Loucy (cell line): ENCODE measurements around the gene ATP8A2.

ENCODE experiments used
- H2AFZ ChIP-seq: fragments of 200-600 bp; sonication (generic); 2 replicates; pipeline ENCODE4 v1.6.0; 2016; ENCODE audit warnings: antibody characterized with exemption, mild to moderate bottlenecking, low read length, moderate library complexity
- H3F3A ChIP-seq: fragments of 200-600 bp; 2 replicates; pipeline ENCODE4 v1.6.0; 2016; ENCODE audit warnings: antibody characterized with exemption, low read depth, mild to moderate bottlenecking
- H3K27me3 ChIP-seq: fragments of 200-600 bp; sonication (generic); 2 replicates; pipeline ENCODE4 v1.6.1; 2014; ENCODE audit warnings: low read length, mild to moderate bottlenecking; ENCODE audit not compliant: insufficient read depth, poor library complexity, severe bottlenecking
- H3K36me3 ChIP-seq: fragments of 200-600 bp; sonication (generic); 2 replicates; pipeline ENCODE4 v1.6.1; 2016; ENCODE audit warnings: low read length; ENCODE audit not compliant: insufficient read depth
- H3K4me1 ChIP-seq: fragments of 200-600 bp; sonication (generic); 2 replicates; pipeline ENCODE4 v1.5.1; 2014; ENCODE audit warnings: low read length, mild to moderate bottlenecking; ENCODE audit not compliant: insufficient read depth, poor library complexity, severe bottlenecking
- H3K4me2 ChIP-seq: fragments of 200-600 bp; sonication (generic); 2 replicates; pipeline ENCODE4 v1.6.0; 2014; ENCODE audit warnings: antibody characterized with exemption, low read length, low read depth, mild to moderate bottlenecking; ENCODE audit not compliant: poor library complexity, severe bottlenecking
- H3K4me3 ChIP-seq: fragments of 200-600 bp; sonication (generic); 2 replicates; pipeline ENCODE4 v1.5.1; 2014; ENCODE audit warnings: low read length, mild to moderate bottlenecking, mixed read lengths; ENCODE audit not compliant: poor library complexity, severe bottlenecking
- H3K79me2 ChIP-seq: fragments of 200-600 bp; sonication (generic); 2 replicates; pipeline ENCODE4 v1.6.1; 2014; ENCODE audit warnings: low read length; ENCODE audit not compliant: insufficient read depth
- H3K9ac ChIP-seq: fragments of 200-600 bp; sonication (generic); 2 replicates; pipeline ENCODE4 v1.6.0; 2014; ENCODE audit warnings: mild to moderate bottlenecking, low read depth, low read length, moderate library complexity; ENCODE audit not compliant: poor library complexity, severe bottlenecking
- H3K9me2 ChIP-seq: fragments of 200-600 bp; sonication (generic); replicated peaks from 2 replicates; pipeline ENCODE4 v1.6.1; 2016; ENCODE audit warnings: low read depth, low read length, mixed read lengths
- H3K9me3 ChIP-seq: fragments of 200-600 bp; sonication (generic); 2 replicates; pipeline ENCODE4 v1.6.1; 2014; ENCODE audit warnings: mild to moderate bottlenecking, antibody characterized with exemption, low read length, low read depth; ENCODE audit not compliant: insufficient read depth
- H4K20me1 ChIP-seq: fragments of 200-600 bp; sonication (generic); 2 replicates; pipeline ENCODE4 v1.6.0; 2014; ENCODE audit warnings: antibody characterized with exemption, low read length, mild to moderate bottlenecking; ENCODE audit not compliant: insufficient read depth, poor library complexity, severe bottlenecking
- CTCF ChIP-seq: fragments of 200-600 bp; sonication (generic); conservative IDR thresholded peaks from 2 replicates; pipeline ENCODE4 v1.5.1; 2014; ENCODE audit warnings: mild to moderate bottlenecking, antibody characterized with exemption, low read length
- EZH2phosphoT487 ChIP-seq: fragments of 200-600 bp; IDR thresholded peaks from 2 replicates; pipeline ENCODE4 v1.6.1; 2018; ENCODE audit warnings: antibody characterized with exemption, mild to moderate bottlenecking, moderate library complexity, borderline replicate concordance

Gene ATP8A2

DNA sequence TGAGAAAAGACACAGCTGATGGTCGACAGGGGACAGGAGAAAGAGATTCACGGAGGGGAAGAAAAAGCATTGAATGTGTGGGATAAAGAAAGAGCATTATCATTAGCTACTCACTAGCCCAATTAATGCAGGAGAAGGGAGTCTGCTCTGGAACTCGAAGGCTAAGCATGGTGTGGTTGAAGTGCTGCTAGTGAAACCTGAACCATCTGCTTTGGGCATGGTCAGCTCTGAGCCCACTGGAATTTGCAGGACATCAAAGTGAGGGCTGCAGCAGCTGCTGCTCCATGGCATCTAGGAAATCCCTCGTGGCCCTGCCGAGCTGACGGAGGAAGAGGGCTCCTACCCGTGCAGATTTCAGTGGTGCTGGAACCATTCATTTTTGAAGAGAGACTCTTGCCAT is 320.3 kb downstream of the ATP8A2 start:
- TF ChIP-seq EZH2phosphoT487 (no peak), CTCF (no peak)
- Histone ChIP-seq H3K36me3 (no peaks in the 10 kb centered on the region), H3K79me2 (no peaks in the 10 kb centered on the region), H3F3A (no peaks in the 10 kb centered on the region), H3K9me2 (no peaks in the 10 kb centered on the region), H3K27me3 (no peaks in the 10 kb centered on the region), H3K4me3 (no peak overlapping the region), H3K9me3 (no peaks in the 10 kb centered on the region), H3K9ac (no peak overlapping the region), H3K4me1 (peaks cover 8% of the 10 kb centered on the region), H4K20me1 (no peaks in the 10 kb centered on the region), H2AFZ (no peak overlapping the region), H3K4me2 (no peak overlapping the region)

DNA sequence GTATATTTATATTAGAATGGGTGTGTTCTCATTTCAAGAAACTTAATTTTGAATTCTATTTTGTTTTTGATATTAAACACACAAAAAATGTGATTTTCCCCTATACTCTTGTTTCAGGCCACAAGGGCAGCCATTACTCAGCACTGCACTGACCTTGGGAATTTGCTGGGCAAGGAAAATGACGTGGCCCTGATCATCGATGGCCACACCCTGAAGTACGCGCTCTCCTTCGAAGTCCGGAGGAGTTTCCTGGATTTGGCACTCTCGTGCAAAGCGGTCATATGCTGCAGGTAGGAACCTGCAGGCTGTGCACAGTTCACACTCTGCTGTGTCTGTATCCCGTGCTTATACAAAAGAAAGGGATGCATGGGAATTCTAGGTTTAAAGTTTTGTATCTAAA is 327.3 kb downstream of the ATP8A2 start:
- no peaks in the 10 kb centered on the region for H3K9me2 ChIP-seq

GRCh38 chr13:25699600-25699999 is 327.8 kb downstream of the ATP8A2 start:
- Histone ChIP-seq H2AFZ (0 out of 2 replicates have a peak overlapping the region, but pooled peaks have one; percentile 2), H3K4me1 (peaks cover 13% of the 10 kb centered on the region), H3K9me3 (no peaks in the 10 kb centered on the region), H3K27me3 (no peaks in the 10 kb centered on the region), H3K36me3 (no peaks in the 10 kb centered on the region), H3K4me2 (peak overlapping the region; percentile 37), H3K79me2 (no peaks in the 10 kb centered on the region), H3K9me2 (no peaks in the 10 kb centered on the region), H3K4me3 (no peak overlapping the region), H4K20me1 (no peaks in the 10 kb centered on the region), H3F3A (no peaks in the 10 kb centered on the region), H3K9ac (no peak overlapping the region)
- TF ChIP-seq CTCF: no peak
- TF ChIP-seq EZH2phosphoT487: no peak

More for the DNA sequence above, 327.3 kb downstream of the ATP8A2 start:
- 0 out of 2 replicates have a peak overlapping the region, but pooled peaks have one; percentile 2 for H2AFZ ChIP-seq
- no peak overlapping the region for H3K4me3 ChIP-seq
- no peaks in the 10 kb centered on the region for H3F3A ChIP-seq
- H3K36me3 ChIP-seq: no peaks in the 10 kb centered on the region
- no peaks in the 10 kb centered on the region for H3K79me2 ChIP-seq
- H3K4me2 ChIP-seq: peak overlapping the region; percentile 37
- no peaks in the 10 kb centered on the region for H3K27me3 ChIP-seq
- TF ChIP-seq CTCF: no peak
- TF ChIP-seq EZH2phosphoT487: no peak
- H3K9me3 ChIP-seq: no peaks in the 10 kb centered on the region
- no peaks in the 10 kb centered on the region for H4K20me1 ChIP-seq
- H3K9ac ChIP-seq: no peak overlapping the region
- H3K4me1 ChIP-seq: peaks cover 13% of the 10 kb centered on the region
